B cell (primary cell): ENCODE results near the gene NEO1. TPM values are rescaled to one million over a fixed set of nuclear protein-coding genes. Genes with fewer than 3 reads are reported as not detected.

Experiments used
- ATAC-seq: fragments of 200-7000 bp; cut with Tn5 transposase; one replicate; pipeline ENCODE4 v1.10.0; 2021; ENCODE audit warnings: low read depth, mild to moderate bottlenecking, moderate number of reproducible peaks, moderate library complexity
- CTCF ChIA-PET: fragments of 350-600 bp; sonication (Branson Sonifier 250); formaldehyde crosslinking; loops from one replicate; lab custom pipeline; 2021; ENCODE audit warnings: antibody characterized with exemption, inconsistent platforms; lab: Charles Lee
- POLR2A ChIA-PET: fragments of 350-600 bp; sonication (Branson Sonifier 250); formaldehyde crosslinking; loops from one replicate; lab custom pipeline; 2021; ENCODE audit warnings: antibody characterized with exemption; lab: Charles Lee
- DNase-seq: peaks from one replicate; pipeline ENCODE4 v3.0.0; 2013
- H2AFZ ChIP-seq: 2 replicates; pipeline ENCODE4 v1.6.1; 2012; ENCODE audit warnings: mild to moderate bottlenecking, low read depth, low read length; ENCODE audit not compliant: insufficient read depth, poor library complexity, severe bottlenecking
- H3K27ac ChIP-seq, 2 donors: 1 replicate in 1 of 2; 2 replicates in 1 of 2; pipeline ENCODE4 v1.5.1; 2012 to 2013; ENCODE audit warnings: low read length in 2 of 2, mild to moderate bottlenecking in 2 of 2, moderate library complexity in 1 of 2
- H3K27me3 ChIP-seq, 4 experiments: fragments of 200-600 bp in 1 of 4; sonication (generic) in 1 of 4; replicated peaks in 1 of 4; 1 replicate in 2 of 4; 2 replicates in 2 of 4; pipeline versions ENCODE4 v1.6.1 to v1.7.0; 2013 to 2016; ENCODE audit warnings: low read length in 3 of 4, mild to moderate bottlenecking in 2 of 4, mixed read lengths in 1 of 4, moderate library complexity in 1 of 4; ENCODE audit not compliant: insufficient read depth in 4 of 4, control insufficient read depth in 3 of 4; ENCODE audit errors: control extremely low read depth in 1 of 4
- H3K36me3 ChIP-seq, 2 experiments: replicated peaks in 1 of 2; 1 replicate in 1 of 2; 2 replicates in 1 of 2; pipeline versions ENCODE4 v1.6.1 to v1.7.1; 2013; ENCODE audit warnings: low read length in 1 of 2; ENCODE audit not compliant: insufficient read depth in 2 of 2, control insufficient read depth in 1 of 2; ENCODE audit errors: control extremely low read depth in 1 of 2, extremely low read depth in 1 of 2
- H3K4me1 ChIP-seq, 2 donors: fragments of 200-600 bp in 1 of 2; sonication (generic) in 1 of 2; 1 replicate in 1 of 2; 2 replicates in 1 of 2; pipeline versions ENCODE4 v1.5.1 to v1.6.1; 2013 to 2017; ENCODE audit warnings: low read length in 2 of 2; ENCODE audit not compliant: control insufficient read depth in 2 of 2, insufficient read depth in 2 of 2
- H3K4me2 ChIP-seq: replicated peaks from 2 replicates; pipeline ENCODE3; 2012; ENCODE audit warnings: mild to moderate bottlenecking, low read depth, low read length; ENCODE audit not compliant: poor library complexity, severe bottlenecking
- H3K4me3 ChIP-seq, 5 experiments: fragments of 200-600 bp in 1 of 5; sonication (generic) in 1 of 5; 1 replicate in 3 of 5; 2 replicates in 2 of 5; pipeline versions ENCODE4 v1.5.1 to v1.7.0; 2011 to 2016; ENCODE audit warnings: low read length in 4 of 5, mild to moderate bottlenecking in 4 of 5, low read depth in 2 of 5, control low read depth in 1 of 5, moderate library complexity in 1 of 5; ENCODE audit not compliant: insufficient read depth in 1 of 5; ENCODE audit errors: control extremely low read depth in 1 of 5, extremely low read depth in 1 of 5
- H3K79me2 ChIP-seq: fragments of 200-600 bp; sonication (generic); one replicate; pipeline ENCODE4 v1.6.0; 2016; ENCODE audit warnings: low read length; ENCODE audit not compliant: control insufficient read depth, insufficient read depth
- H3K9ac ChIP-seq: fragments of 200-600 bp; sonication (generic); 2 replicates; pipeline ENCODE4 v1.6.1; 2017; ENCODE audit warnings: mild to moderate bottlenecking, low read length, moderate library complexity
- H3K9me3 ChIP-seq, 3 donors: one replicate each; pipeline versions ENCODE4 v1.6.1 to v1.7.1; 2013; ENCODE audit warnings: low read length in 2 of 3; ENCODE audit not compliant: control insufficient read depth in 2 of 3, insufficient read depth in 1 of 3; ENCODE audit errors: control extremely low read depth in 1 of 3
- H4K20me1 ChIP-seq: 2 replicates; pipeline ENCODE4 v1.6.0; 2012; ENCODE audit warnings: mild to moderate bottlenecking, low read length; ENCODE audit not compliant: insufficient read depth, control insufficient read depth, poor library complexity, severe bottlenecking
- H3K27ac Mint-ChIP-seq: one replicate; pipeline ENCODE4 v1.8.0; 2021; ENCODE audit warnings: mixed read lengths
- H3K27me3 Mint-ChIP-seq: one replicate; pipeline ENCODE4 v1.8.0; 2021; ENCODE audit warnings: mixed read lengths
- H3K4me1 Mint-ChIP-seq: one replicate; pipeline ENCODE4 v1.8.0; 2021; ENCODE audit warnings: mixed read lengths
- H3K4me3 Mint-ChIP-seq: one replicate; pipeline ENCODE4 v1.8.0; 2021; ENCODE audit warnings: mixed read lengths
- H3K9me3 Mint-ChIP-seq: one replicate; pipeline ENCODE4 v1.8.0; 2022; ENCODE audit warnings: mixed read lengths; ENCODE audit not compliant: insufficient read depth
- EZH2 ChIP-seq: IDR thresholded peaks from 2 replicates; pipeline ENCODE4 v1.6.1; 2012; ENCODE audit warnings: borderline replicate concordance, low read depth, mild to moderate bottlenecking, moderate library complexity, low read length; ENCODE audit not compliant: insufficient read depth, poor library complexity, severe bottlenecking
- WGBS: methylation state at CpG from one replicate; pipeline ENCODE4 v1.1.5; 2013; ENCODE audit warnings: missing lambda C conversion rate; ENCODE audit not compliant: insufficient coverage; 5-methylcytosine and 5-hydroxymethylcytosine counted together
- intact Hi-C: fragments of 100-400 bp; cut with micrococcal nuclease; formaldehyde crosslinking; loops from one replicate; pipeline ENCODE4 v1.10.0; 2022
- polyA plus RNA-seq: library from polyadenylated mRNA; depleted of rRNA; stranded (reverse); fragments of >200 nt; gene quantifications from 2 replicates; pipeline ENCODE4 v1.2.3, GENCODE V29; 2012
- total RNA-seq, 2 donors: library from RNA; stranded (reverse); fragments of 120-200 nt in 1 of 2; gene quantifications; 1 replicate in 1 of 2; 2 replicates in 1 of 2; pipeline versions ENCODE4 v1.2.3 to v1.2.4, GENCODE V29; 2013 to 2022
- TF ChIP-seq, protein P1 (sequence below): fragments of 200-600 bp; IDR thresholded peaks from one replicate; pipeline ENCODE4 v1.8.0; 2022; ENCODE audit warnings: antibody characterized with exemption, mild to moderate bottlenecking

Gene NEO1
- total and polyA plus RNA-seq, 2 donors (not counting 1 experiment from before 2014, with no cell fraction given) = 1.3 to 3.9 TPM

- Mint-ChIP-seq H3K9me3 (no peaks in the 10 kb centered on the region), H3K4me1 (no peaks in the 10 kb centered on the region), H3K4me3 (no peak overlapping the region), H3K27me3 (peaks cover 19% of the 10 kb centered on the region), H3K27ac (no peak overlapping the region)
- no peaks in the 10 kb centered on the region for H3K79me2 ChIP-seq
- no peaks in the 10 kb centered on the region for H3K36me3 ChIP-seq
- ChIA-PET CTCF (interaction anchor here (1.0 to 3.3 kb wide), 7 partner anchors 12 to 644 kb away, joined by 3 to 15 read pairs (median 6); no protein-coding TSS in a partner anchor), POLR2A (no interaction called here)
- WGBS = 40% methylated on average over 3 of the region's 6 CpGs
- ATAC-seq (no peak), DNase-seq (peak; percentile 18)
- no peaks in the 10 kb centered on the region for H3K4me1 ChIP-seq
- H3K27me3 ChIP-seq = no peaks in the 10 kb centered on the region
- no peak overlapping the region for H3K4me3 ChIP-seq
- H4K20me1 ChIP-seq = no peaks in the 10 kb centered on the region
- no peak overlapping the region for H3K4me2 ChIP-seq
- no peak overlapping the region for H3K27ac ChIP-seq
- H3K9ac ChIP-seq = no peak overlapping the region
- H2AFZ ChIP-seq = no peak overlapping the region
- no peaks in the 10 kb centered on the region for H3K9me3 ChIP-seq
- intact Hi-C loops = loop anchor here (10.0 kb wide), 1 partner anchor 520 kb away; no protein-coding TSS in a partner anchor
- TF ChIP-seq EZH2 = no peak
- TF ChIP-seq, protein P1, sequence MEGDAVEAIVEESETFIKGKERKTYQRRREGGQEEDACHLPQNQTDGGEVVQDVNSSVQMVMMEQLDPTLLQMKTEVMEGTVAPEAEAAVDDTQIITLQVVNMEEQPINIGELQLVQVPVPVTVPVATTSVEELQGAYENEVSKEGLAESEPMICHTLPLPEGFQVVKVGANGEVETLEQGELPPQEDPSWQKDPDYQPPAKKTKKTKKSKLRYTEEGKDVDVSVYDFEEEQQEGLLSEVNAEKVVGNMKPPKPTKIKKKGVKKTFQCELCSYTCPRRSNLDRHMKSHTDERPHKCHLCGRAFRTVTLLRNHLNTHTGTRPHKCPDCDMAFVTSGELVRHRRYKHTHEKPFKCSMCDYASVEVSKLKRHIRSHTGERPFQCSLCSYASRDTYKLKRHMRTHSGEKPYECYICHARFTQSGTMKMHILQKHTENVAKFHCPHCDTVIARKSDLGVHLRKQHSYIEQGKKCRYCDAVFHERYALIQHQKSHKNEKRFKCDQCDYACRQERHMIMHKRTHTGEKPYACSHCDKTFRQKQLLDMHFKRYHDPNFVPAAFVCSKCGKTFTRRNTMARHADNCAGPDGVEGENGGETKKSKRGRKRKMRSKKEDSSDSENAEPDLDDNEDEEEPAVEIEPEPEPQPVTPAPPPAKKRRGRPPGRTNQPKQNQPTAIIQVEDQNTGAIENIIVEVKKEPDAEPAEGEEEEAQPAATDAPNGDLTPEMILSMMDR = peak; percentile 44
These were observed 192.1 kb downstream of the NEO1 start for GRCh38 chr15:73244333-73244732.

- ChIA-PET CTCF (interaction anchor here (1.2 to 2.5 kb wide), 3 partner anchors 9 to 19 kb away, joined by 4 to 7 read pairs (median 5); no protein-coding TSS in a partner anchor), POLR2A (no interaction called here)
- Mint-ChIP-seq H3K4me1 (no peaks in the 10 kb centered on the region), H3K9me3 (no peaks in the 10 kb centered on the region), H3K27me3 (peaks cover 19% of the 10 kb centered on the region), H3K27ac (no peak overlapping the region), H3K4me3 (no peak overlapping the region)
- intact Hi-C loops = loop anchor here (10.0 kb wide), 1 partner anchor 522 kb away; no protein-coding TSS in a partner anchor
- Histone ChIP-seq H3K27ac (no peak overlapping the region), H2AFZ (no peak overlapping the region), H3K9ac (no peak overlapping the region), H3K27me3 (no peaks in the 10 kb centered on the region), H3K36me3 (no peaks in the 10 kb centered on the region), H3K9me3 (no peaks in the 10 kb centered on the region), H4K20me1 (no peaks in the 10 kb centered on the region), H3K4me2 (no peak overlapping the region), H3K4me1 (no peaks in the 10 kb centered on the region), H3K79me2 (no peaks in the 10 kb centered on the region), H3K4me3 (no peak overlapping the region)
- ATAC-seq (no peak), DNase-seq (no peak)
- TF ChIP-seq, protein P1 = no peak
- TF ChIP-seq EZH2 = no peak
These were observed 194.2 kb downstream of the NEO1 start for GRCh38 chr15:73246439-73246838.
